HepG2 (cell line): ENCODE data around the gene DMAC2L. TPM values are rescaled to one million over a fixed set of nuclear protein-coding genes. Genes with fewer than 3 reads are reported as not detected.
A peak's percentile ranks its signal among the peaks of the same experiment; 100 is the strongest.

Experiments used
- ARID4A ChIP-seq: sonication (generic); formaldehyde crosslinking; IDR thresholded peaks from 2 replicates; pipeline ENCODE4 v1.5.0; 2020; ENCODE audit warnings: mild to moderate bottlenecking, missing genetic modification reagents, borderline replicate concordance
- HCFC1 ChIP-seq: fragments of 150-350 bp; IDR thresholded peaks from 2 replicates; pipeline ENCODE4 v1.6.1; 2014; ENCODE audit warnings: low read depth, low read length
- NCOA2 ChIP-seq: sonication (generic); formaldehyde crosslinking; IDR thresholded peaks from 2 replicates; pipeline ENCODE4 v1.8.0; 2022; ENCODE audit warnings: inconsistent platforms
- NRL ChIP-seq: sonication (generic); formaldehyde crosslinking; IDR thresholded peaks from 2 replicates; pipeline ENCODE4 v1.5.0; 2020; ENCODE audit warnings: missing genetic modification reagents, mild to moderate bottlenecking, moderate library complexity, borderline replicate concordance
- SMARCE1 ChIP-seq: fragments of 450-650 bp; IDR thresholded peaks from 2 replicates; pipeline ENCODE4 v1.6.1; 2017; ENCODE audit warnings: borderline replicate concordance
- ZBTB14 ChIP-seq: sonication (generic); formaldehyde crosslinking; IDR thresholded peaks from 2 replicates; pipeline ENCODE4 v1.4.0; 2020; ENCODE audit warnings: missing genetic modification reagents
- ZKSCAN5 ChIP-seq: sonication (generic); formaldehyde crosslinking; IDR thresholded peaks from 2 replicates; pipeline ENCODE4 v1.5.1; 2020; ENCODE audit warnings: mild to moderate bottlenecking, missing genetic modification reagents
- ZNF12 ChIP-seq: sonication (generic); formaldehyde crosslinking; IDR thresholded peaks from 2 replicates; pipeline ENCODE4 v1.5.0; 2020; ENCODE audit warnings: missing genetic modification reagents
- ZNF121 ChIP-seq: sonication (generic); formaldehyde crosslinking; IDR thresholded peaks from 2 replicates; pipeline ENCODE4 v1.5.0; 2020; ENCODE audit warnings: mild to moderate bottlenecking, missing genetic modification reagents
- ZNF430 ChIP-seq: sonication (generic); formaldehyde crosslinking; IDR thresholded peaks from 2 replicates; pipeline ENCODE4 v1.9.0; 2021; ENCODE audit warnings: mild to moderate bottlenecking, missing genetic modification reagents
- ZNF44 ChIP-seq: sonication (generic); formaldehyde crosslinking; IDR thresholded peaks from 2 replicates; pipeline ENCODE4 v1.5.1; 2020; ENCODE audit warnings: mild to moderate bottlenecking, missing genetic modification reagents
- ZNF503 ChIP-seq: sonication (generic); formaldehyde crosslinking; IDR thresholded peaks from 2 replicates; pipeline ENCODE4 v1.4.0; 2020; ENCODE audit warnings: missing genetic modification reagents
- ZNF574 ChIP-seq: sonication (generic); formaldehyde crosslinking; IDR thresholded peaks from 2 replicates; pipeline ENCODE4 v1.4.0; 2020; ENCODE audit warnings: missing genetic modification reagents
- ZNF672 ChIP-seq: sonication (generic); formaldehyde crosslinking; IDR thresholded peaks from 2 replicates; pipeline ENCODE4 v1.8.1; 2022; ENCODE audit warnings: missing genetic modification reagents
- polyA plus RNA-seq, 8 experiments: library from polyadenylated mRNA; depleted of rRNA in 3 of 8; stranded (reverse) in 7 of 8; unstranded in 1 of 8; fragments of >200 nt; fragmentation: Illumina TruSeq in 4 of 8; extraction: Trizol in 4 of 8; gene quantifications; 2 replicates each; pipeline versions ENCODE4 v1.2.1 to v1.2.3, GENCODE V29; 2011 to 2016; ENCODE audit warnings: low read depth in 4 of 8, missing spikeins in 1 of 8, mixed read lengths in 1 of 8; ENCODE audit not compliant: insufficient read depth in 1 of 8
- total RNA-seq, 5 experiments: library from RNA; depleted of rRNA; stranded (reverse); fragments of >200 nt; fragmentation: Illumina TruSeq; extraction: Trizol; gene quantifications; 2 replicates each; pipeline ENCODE4 v1.2.3, GENCODE V29; 2016; ENCODE audit warnings: low read depth in 1 of 5
- TF ChIP-seq, protein P1 (sequence below): sonication (generic); formaldehyde crosslinking; IDR thresholded peaks from 2 replicates; pipeline ENCODE4; 2020; ENCODE audit warnings: missing genetic modification reagents, mild to moderate bottlenecking, borderline replicate concordance

DMAC2L gene
- total and polyA plus RNA-seq, 2 of the 13 experiments (the other 11 are each of a cell fraction or from before 2014, with no cell fraction given): 19.4 to 23.2 TPM

DNA sequence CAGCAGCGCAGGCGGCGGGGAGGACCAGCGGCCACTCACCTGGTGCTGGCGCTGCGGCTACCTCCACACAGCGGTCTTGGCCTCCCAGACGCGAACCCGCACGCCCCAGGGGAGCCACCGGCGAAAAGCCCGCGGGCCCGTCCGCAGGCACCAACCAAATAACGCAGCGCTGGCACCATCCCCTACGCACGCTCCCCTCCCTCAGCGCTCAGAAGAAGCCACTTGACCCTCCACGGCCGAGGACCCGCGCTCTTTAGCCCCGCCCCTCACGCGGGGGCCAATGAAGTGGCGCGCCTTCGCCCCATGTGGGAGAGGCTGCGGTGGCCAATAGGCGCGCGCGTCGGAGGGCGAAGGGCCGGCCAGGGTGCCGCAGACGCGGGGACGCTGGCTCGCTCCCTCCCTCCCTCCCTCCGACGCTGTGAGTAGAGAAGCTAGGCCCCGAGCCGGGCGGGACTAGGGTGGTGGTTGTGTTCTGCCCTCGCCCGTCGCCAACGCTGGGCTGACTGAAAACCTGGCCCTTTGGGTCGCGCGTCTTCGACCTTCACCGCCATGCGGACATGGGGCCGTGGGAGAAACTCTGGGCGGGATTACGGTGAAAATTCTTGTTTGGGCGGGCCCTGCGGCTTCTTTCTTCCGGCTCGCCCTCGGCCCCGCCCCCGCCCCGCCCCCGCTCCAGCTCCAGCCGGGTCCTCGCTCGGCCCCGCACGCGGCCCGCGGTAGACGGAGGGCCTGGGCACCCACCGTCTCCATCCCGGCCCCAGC, at the start of gene DMAC2L, which contains the start of gene L2HGDH (continued):
- TF ChIP-seq ZNF574 (CRISPR knock-in tag): peak; percentile 96
- peak; percentile 87 for TF ChIP-seq ARID4A (CRISPR knock-in tag)
- TF ChIP-seq ZBTB14: no peak
- TF ChIP-seq ZNF430 (CRISPR knock-in tag): peak; percentile 90; the same call in 1 of the 2 replicates
- peak; percentile 18; the same call in 1 of the 2 replicates for TF ChIP-seq HCFC1
- TF ChIP-seq ZNF121 (CRISPR knock-in tag): 0 out of 2 replicates have a peak, but pooled peaks have one; percentile 40
- TF ChIP-seq ZNF672 (CRISPR knock-in tag): no peak
- 0 out of 2 replicates have a peak, but pooled peaks have one; percentile 38 for TF ChIP-seq NCOA2 (CRISPR knock-in tag)
- TF ChIP-seq ZNF503 (CRISPR knock-in tag): peak; percentile 73; the same call in 1 of the 2 replicates
- no peak for TF ChIP-seq SMARCE1
- TF ChIP-seq NRL: peak; percentile 99
- TF ChIP-seq ZNF12: peak; percentile 35; the same call in 1 of the 2 replicates
- TF ChIP-seq ZNF44 (CRISPR knock-in tag): peak; percentile 85; the same call in 1 of the 2 replicates
- TF ChIP-seq ZKSCAN5 (CRISPR knock-in tag): no peak
- TF ChIP-seq, protein P1, sequence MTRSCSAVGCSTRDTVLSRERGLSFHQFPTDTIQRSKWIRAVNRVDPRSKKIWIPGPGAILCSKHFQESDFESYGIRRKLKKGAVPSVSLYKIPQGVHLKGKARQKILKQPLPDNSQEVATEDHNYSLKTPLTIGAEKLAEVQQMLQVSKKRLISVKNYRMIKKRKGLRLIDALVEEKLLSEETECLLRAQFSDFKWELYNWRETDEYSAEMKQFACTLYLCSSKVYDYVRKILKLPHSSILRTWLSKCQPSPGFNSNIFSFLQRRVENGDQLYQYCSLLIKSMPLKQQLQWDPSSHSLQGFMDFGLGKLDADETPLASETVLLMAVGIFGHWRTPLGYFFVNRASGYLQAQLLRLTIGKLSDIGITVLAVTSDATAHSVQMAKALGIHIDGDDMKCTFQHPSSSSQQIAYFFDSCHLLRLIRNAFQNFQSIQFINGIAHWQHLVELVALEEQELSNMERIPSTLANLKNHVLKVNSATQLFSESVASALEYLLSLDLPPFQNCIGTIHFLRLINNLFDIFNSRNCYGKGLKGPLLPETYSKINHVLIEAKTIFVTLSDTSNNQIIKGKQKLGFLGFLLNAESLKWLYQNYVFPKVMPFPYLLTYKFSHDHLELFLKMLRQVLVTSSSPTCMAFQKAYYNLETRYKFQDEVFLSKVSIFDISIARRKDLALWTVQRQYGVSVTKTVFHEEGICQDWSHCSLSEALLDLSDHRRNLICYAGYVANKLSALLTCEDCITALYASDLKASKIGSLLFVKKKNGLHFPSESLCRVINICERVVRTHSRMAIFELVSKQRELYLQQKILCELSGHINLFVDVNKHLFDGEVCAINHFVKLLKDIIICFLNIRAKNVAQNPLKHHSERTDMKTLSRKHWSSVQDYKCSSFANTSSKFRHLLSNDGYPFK (CRISPR knock-in tag): peak; percentile 72; the same call in 1 of the 2 replicates
